ENCODE results near the gene KIF7. TPM values are rescaled to one million over a fixed set of nuclear protein-coding genes. Genes with fewer than 3 reads are reported as not detected.

The KIF7 gene
- total and polyA plus RNA-seq, 2 donors (not counting 3 experiments of a cell fraction or from before 2014, with no cell fraction given): 4.2 to 11.3 TPM

GRCh38 chr15:89616228-89616627 is 39.0 kb downstream of the KIF7 start:
- TF ChIP-seq MYC (IDR thresholded peaks at IDR 0.05; ENCODE audit: low read depth, low read length): no peak
- no peak for TF ChIP-seq GATA2 (IDR thresholded peaks at IDR 0.05; ENCODE audit: insufficient read depth, insufficient read length, low read depth, low read length)
- no peaks in the 10 kb centered on the region for H3K9me3 ChIP-seq (replicated peaks; ENCODE audit: control insufficient read depth, insufficient read depth, low read length)
- H2AFZ ChIP-seq (ENCODE audit: low read depth, low read length): no peak overlapping the region
- FAIRE-seq: no peak
- dilution Hi-C loops (cut with MboI; ENCODE audit: extremely low pct_ligation_motif_present, low sequenced_read_pairs): no loop called here
- H3K27ac ChIP-seq (ENCODE audit: insufficient read depth, low read depth, low read length): no peak overlapping the region
- no peak overlapping the region for H3K9ac ChIP-seq (replicated peaks; ENCODE audit: extremely low read depth, insufficient read depth, low read length)
- ChIA-PET CTCF (no interaction called here), POLR2A (no interaction called here)
- intact Hi-C loops (cut with micrococcal nuclease): no loop called here
- no peaks in the 10 kb centered on the region for H3K9me1 ChIP-seq (replicated peaks; ENCODE audit: control insufficient read depth, extremely low read depth, insufficient read depth, low read length)
- no peak for DNase-seq (ENCODE audit: low read depth, low spot score)
- no peaks in the 10 kb centered on the region for H3K27me3 ChIP-seq (ENCODE audit: control insufficient read depth in 2 of 2, insufficient read depth in 2 of 2, low read length in 2 of 2)
- peaks cover 0 to 19% of the 10 kb centered on the region in 2 experiments for H3K36me3 ChIP-seq (ENCODE audit: control insufficient read depth in 2 of 2, extremely low read depth in 1 of 2, insufficient read depth in 2 of 2, low read length in 2 of 2)
- no TSS peak for BruUV-seq (replicated peaks)
- no peaks in the 10 kb centered on the region for H4K20me1 ChIP-seq (replicated peaks; ENCODE audit: control insufficient read depth, extremely low read depth, insufficient read depth, low read length)
- no peak overlapping the region for H3K4me3 ChIP-seq (replicated peaks in 1 of 3; ENCODE audit: insufficient read depth in 1 of 3, low read depth in 1 of 3, low read length in 3 of 3)
- H3K79me2 ChIP-seq (ENCODE audit: control insufficient read depth, insufficient read depth, low read length): no peaks in the 10 kb centered on the region
- no peak overlapping the region for H3K4me2 ChIP-seq (ENCODE audit: insufficient read depth, low read length)
- H3K4me1 ChIP-seq (ENCODE audit: control insufficient read depth, extremely low read depth, insufficient read depth, low read length): no peaks in the 10 kb centered on the region

DNA sequence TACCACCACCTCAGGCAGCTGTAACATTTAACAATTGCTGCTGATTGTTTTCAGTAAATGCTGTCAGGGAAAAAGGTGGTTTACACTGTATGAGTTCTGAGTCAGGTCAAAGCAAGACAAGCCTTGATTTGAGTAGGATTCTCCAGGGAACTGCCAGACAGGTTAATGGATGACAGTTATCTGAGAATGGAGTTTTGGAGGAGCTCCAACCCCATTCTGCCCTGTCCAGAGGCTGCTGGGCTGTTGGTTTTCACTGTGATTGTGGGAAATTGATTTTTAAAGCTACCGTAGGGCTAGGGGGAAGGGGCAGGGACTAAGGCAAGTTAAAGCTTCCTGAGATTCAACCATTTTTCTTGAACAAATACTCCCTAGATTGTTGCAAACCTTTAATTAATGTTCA is 40.1 kb downstream of the KIF7 start:
- Histone ChIP-seq H2AFZ (ENCODE audit: low read depth, low read length) (no peak overlapping the region), H3K4me2 (ENCODE audit: insufficient read depth, low read length) (no peak overlapping the region), H3K36me3 (ENCODE audit: control insufficient read depth in 2 of 2, extremely low read depth in 1 of 2, insufficient read depth in 2 of 2, low read length in 2 of 2) (peaks cover 0 to 21% of the 10 kb centered on the region in 2 experiments), H3K27me3 (ENCODE audit: control insufficient read depth in 2 of 2, insufficient read depth in 2 of 2, low read length in 2 of 2) (no peaks in the 10 kb centered on the region), H4K20me1 (replicated peaks; ENCODE audit: control insufficient read depth, extremely low read depth, insufficient read depth, low read length) (no peaks in the 10 kb centered on the region), H3K9ac (replicated peaks; ENCODE audit: extremely low read depth, insufficient read depth, low read length) (no peak overlapping the region), H3K9me1 (replicated peaks; ENCODE audit: control insufficient read depth, extremely low read depth, insufficient read depth, low read length) (no peaks in the 10 kb centered on the region), H3K4me1 (ENCODE audit: control insufficient read depth, extremely low read depth, insufficient read depth, low read length) (no peaks in the 10 kb centered on the region), H3K27ac (ENCODE audit: insufficient read depth, low read depth, low read length) (no peak overlapping the region), H3K4me3 (replicated peaks in 1 of 3; ENCODE audit: insufficient read depth in 1 of 3, low read depth in 1 of 3, low read length in 3 of 3) (no peak overlapping the region), H3K9me3 (replicated peaks; ENCODE audit: control insufficient read depth, insufficient read depth, low read length) (no peaks in the 10 kb centered on the region), H3K79me2 (ENCODE audit: control insufficient read depth, insufficient read depth, low read length) (no peaks in the 10 kb centered on the region)
- ChIA-PET CTCF (no interaction called here), POLR2A (no interaction called here)
- intact Hi-C loops (cut with micrococcal nuclease) (no loop called here), dilution Hi-C loops (cut with MboI; ENCODE audit: extremely low pct_ligation_motif_present, low sequenced_read_pairs) (no loop called here)
- no TSS peak for BruUV-seq (replicated peaks)
- DNase-seq (ENCODE audit: low read depth, low spot score) (no peak), FAIRE-seq (no peak)
- TF ChIP-seq JUN (IDR thresholded peaks at IDR 0.05; ENCODE audit: borderline replicate concordance, insufficient read depth, insufficient read length, low read depth) (no peak), MAX (IDR thresholded peaks at IDR 0.05; ENCODE audit: insufficient read depth, insufficient read length) (no peak), POLR2A (IDR thresholded peaks at IDR 0.05; ENCODE audit: low read depth, low read length) (no peak), GATA2 (IDR thresholded peaks at IDR 0.05; ENCODE audit: insufficient read depth, insufficient read length, low read depth, low read length) (no peak), MYC (IDR thresholded peaks at IDR 0.05; ENCODE audit: low read depth, low read length) (no peak)
- TF ChIP-seq, protein P1, sequence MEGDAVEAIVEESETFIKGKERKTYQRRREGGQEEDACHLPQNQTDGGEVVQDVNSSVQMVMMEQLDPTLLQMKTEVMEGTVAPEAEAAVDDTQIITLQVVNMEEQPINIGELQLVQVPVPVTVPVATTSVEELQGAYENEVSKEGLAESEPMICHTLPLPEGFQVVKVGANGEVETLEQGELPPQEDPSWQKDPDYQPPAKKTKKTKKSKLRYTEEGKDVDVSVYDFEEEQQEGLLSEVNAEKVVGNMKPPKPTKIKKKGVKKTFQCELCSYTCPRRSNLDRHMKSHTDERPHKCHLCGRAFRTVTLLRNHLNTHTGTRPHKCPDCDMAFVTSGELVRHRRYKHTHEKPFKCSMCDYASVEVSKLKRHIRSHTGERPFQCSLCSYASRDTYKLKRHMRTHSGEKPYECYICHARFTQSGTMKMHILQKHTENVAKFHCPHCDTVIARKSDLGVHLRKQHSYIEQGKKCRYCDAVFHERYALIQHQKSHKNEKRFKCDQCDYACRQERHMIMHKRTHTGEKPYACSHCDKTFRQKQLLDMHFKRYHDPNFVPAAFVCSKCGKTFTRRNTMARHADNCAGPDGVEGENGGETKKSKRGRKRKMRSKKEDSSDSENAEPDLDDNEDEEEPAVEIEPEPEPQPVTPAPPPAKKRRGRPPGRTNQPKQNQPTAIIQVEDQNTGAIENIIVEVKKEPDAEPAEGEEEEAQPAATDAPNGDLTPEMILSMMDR (IDR thresholded peaks at IDR 0.05; ENCODE audit: extremely low read depth in 1 of 2, insufficient read depth in 1 of 2, low read depth in 1 of 2, low read length in 2 of 2): no peak

All from endothelial cell of umbilical vein (primary cell).